Suprapubic skin (tissue), 4 donors: ENCODE results near the gene AP4S1.

Experiments
- EP300 ChIP-seq: sonication (generic); formaldehyde crosslinking; IDR thresholded peaks from one replicate; pipeline ENCODE4 v1.6.1; 2017; ENCODE audit warnings: antibody characterized with exemption
- POLR2A ChIP-seq, 2 donors: fragments of 450-650 bp; IDR thresholded peaks; one replicate each; pipeline ENCODE4 v1.6.1; 2017; ENCODE audit warnings: antibody characterized with exemption in 2 of 2, mild to moderate bottlenecking in 2 of 2, moderate library complexity in 2 of 2
- POLR2AphosphoS5 ChIP-seq, 3 donors: sonication (generic); formaldehyde crosslinking; IDR thresholded peaks; one replicate each; pipeline ENCODE4 v1.6.1; 2017; ENCODE audit warnings: antibody characterized with exemption in 3 of 3
- TF ChIP-seq, protein P1 (sequence below), 2 donors: fragments of 200-600 bp in 1 of 2; fragments of 450-650 bp in 1 of 2; sonication (generic) in 1 of 2; IDR thresholded peaks; one replicate each; pipeline ENCODE4 v1.5.1; 2016 to 2019; ENCODE audit warnings: antibody characterized with exemption in 2 of 2, mild to moderate bottlenecking in 1 of 2, moderate library complexity in 1 of 2

DNA sequence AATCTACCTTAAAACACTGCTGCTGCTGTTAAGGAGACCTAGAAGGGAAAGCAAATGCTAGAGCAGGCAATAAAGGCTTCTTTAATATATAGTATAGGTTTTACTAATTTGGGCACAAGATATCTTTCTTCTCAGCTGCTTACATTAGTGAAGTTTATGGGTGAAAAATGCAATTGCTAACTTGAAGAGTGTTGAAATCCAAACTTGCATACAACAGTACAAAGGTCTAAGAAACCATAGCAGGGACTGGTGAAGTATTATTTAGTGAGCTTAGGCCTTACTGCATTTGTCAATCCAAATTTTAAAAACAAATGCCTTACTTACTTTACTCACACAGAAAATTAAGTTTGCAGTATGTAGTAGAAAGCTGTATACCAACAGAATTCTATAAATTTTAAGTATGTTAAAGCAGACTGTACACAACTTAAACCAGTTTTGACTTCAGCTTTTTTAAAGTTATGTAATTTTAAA is 1.4 kb upstream of the AP4S1 start:
- TF ChIP-seq, protein P1, sequence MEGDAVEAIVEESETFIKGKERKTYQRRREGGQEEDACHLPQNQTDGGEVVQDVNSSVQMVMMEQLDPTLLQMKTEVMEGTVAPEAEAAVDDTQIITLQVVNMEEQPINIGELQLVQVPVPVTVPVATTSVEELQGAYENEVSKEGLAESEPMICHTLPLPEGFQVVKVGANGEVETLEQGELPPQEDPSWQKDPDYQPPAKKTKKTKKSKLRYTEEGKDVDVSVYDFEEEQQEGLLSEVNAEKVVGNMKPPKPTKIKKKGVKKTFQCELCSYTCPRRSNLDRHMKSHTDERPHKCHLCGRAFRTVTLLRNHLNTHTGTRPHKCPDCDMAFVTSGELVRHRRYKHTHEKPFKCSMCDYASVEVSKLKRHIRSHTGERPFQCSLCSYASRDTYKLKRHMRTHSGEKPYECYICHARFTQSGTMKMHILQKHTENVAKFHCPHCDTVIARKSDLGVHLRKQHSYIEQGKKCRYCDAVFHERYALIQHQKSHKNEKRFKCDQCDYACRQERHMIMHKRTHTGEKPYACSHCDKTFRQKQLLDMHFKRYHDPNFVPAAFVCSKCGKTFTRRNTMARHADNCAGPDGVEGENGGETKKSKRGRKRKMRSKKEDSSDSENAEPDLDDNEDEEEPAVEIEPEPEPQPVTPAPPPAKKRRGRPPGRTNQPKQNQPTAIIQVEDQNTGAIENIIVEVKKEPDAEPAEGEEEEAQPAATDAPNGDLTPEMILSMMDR (IDR thresholded peaks at IDR 0.05), result no peak
- TF ChIP-seq POLR2A (IDR thresholded peaks at IDR 0.05), result no peak
- TF ChIP-seq POLR2AphosphoS5 (IDR thresholded peaks at IDR 0.05), result no peak
- no peak for TF ChIP-seq EP300
